Sciatic nerve (tissue), 2 donors: ENCODE data around the gene TXNRD2. TPM values are rescaled to one million over a fixed set of nuclear protein-coding genes. Genes with fewer than 3 reads are reported as not detected.
A peak's percentile ranks its signal among the peaks of the same experiment; 100 is the strongest.

ENCODE experiments used
- ATAC-seq: fragments of 200-7000 bp; cut with Tn5 transposase; one replicate; pipeline ENCODE4 v1.9.1; 2020; ENCODE audit warnings: mild to moderate bottlenecking, moderate library complexity
- DNase-seq: peaks from one replicate; pipeline ENCODE4 v3.0.0-alpha.2; 2020; ENCODE audit warnings: low spot score
- intact Hi-C: fragments of 100-400 bp; cut with DNase I; formaldehyde crosslinking; loops from one replicate; pipeline ENCODE4 v1.14.2; 2022
- total RNA-seq: library from RNA; stranded (reverse); fragmentation: NEBNext Ultra II Directional; extraction: Animal tissue kit (Norgen Biotek cat#: 25700); gene quantifications from one replicate; pipeline ENCODE4 v1.2.1, GENCODE V29; 2021
- donor health status: DM: no; HTN: no; CAD: no.
- donor health status: DM: no; HTN: no; CAD: no.

TXNRD2 gene
- total RNA-seq, 1 donor from 2014 or later: 33.9 TPM

- intact Hi-C loops: no loop called here
- no peak for DNase-seq
- ATAC-seq: no peak
Measured at GRCh38 chr22:19898831-19899567, 42.6 kb downstream of the TXNRD2 start.

- intact Hi-C loops: no loop called here
- ATAC-seq (no peak), DNase-seq (no peak)
Measured at GRCh38 chr22:19898145-19898544, 43.5 kb downstream of the TXNRD2 start.

GRCh38 chr22:19897726-19898125 lies 43.9 kb downstream of the TXNRD2 start:
- ATAC-seq (no peak), DNase-seq (no peak)
- intact Hi-C loops: no loop called here

GRCh38 chr22:19896665-19897355 lies 44.8 kb downstream of the TXNRD2 start:
- intact Hi-C loops: no loop called here
- ATAC-seq: no peak
- DNase-seq: no peak

- no peak for ATAC-seq
- DNase-seq: no peak
- intact Hi-C loops: no loop called here
Measured at GRCh38 chr22:19895160-19895849, 46.3 kb downstream of the TXNRD2 start.

GRCh38 chr22:19893363-19893762 lies 48.3 kb downstream of the TXNRD2 start:
- ATAC-seq (no peak), DNase-seq (no peak)
- intact Hi-C loops: no loop called here

GRCh38 chr22:19892925-19893324 lies 48.7 kb downstream of the TXNRD2 start:
- intact Hi-C loops: no loop called here
- ATAC-seq: no peak
- no peak for DNase-seq

GRCh38 chr22:19892257-19892879 lies 49.2 kb downstream of the TXNRD2 start:
- intact Hi-C loops: no loop called here
- peak; percentile 43 for ATAC-seq
- no peak for DNase-seq

GRCh38 chr22:19891317-19892256 lies 50.0 kb downstream of the TXNRD2 start:
- intact Hi-C loops: no loop called here
- DNase-seq (no peak), ATAC-seq (peak; percentile 31)

GRCh38 chr22:19890502-19891316 lies 50.9 kb downstream of the TXNRD2 start:
- DNase-seq (no peak), ATAC-seq (no peak)
- intact Hi-C loops: no loop called here

GRCh38 chr22:19889951-19890350 lies 51.7 kb downstream of the TXNRD2 start:
- DNase-seq: no peak
- ATAC-seq: no peak
- intact Hi-C loops: no loop called here

GRCh38 chr22:19888131-19888746 lies 53.4 kb downstream of the TXNRD2 start:
- DNase-seq (peak; percentile 28), ATAC-seq (no peak)
- intact Hi-C loops: no loop called here

GRCh38 chr22:19887256-19887985 lies 54.2 kb downstream of the TXNRD2 start:
- ATAC-seq (no peak), DNase-seq (peak; percentile 42)
- intact Hi-C loops: no loop called here

- intact Hi-C loops: no loop called here
- DNase-seq: peak; percentile 61
Measured at GRCh38 chr22:19886605-19887255, 54.9 kb downstream of the TXNRD2 start.

GRCh38 chr22:19885841-19886592 lies 55.6 kb downstream of the TXNRD2 start:
- DNase-seq (peak; percentile 47), ATAC-seq (no peak)

More at GRCh38 chr22:19886605-19887255, 54.9 kb downstream of the TXNRD2 start:
- peak; percentile 47 for ATAC-seq

More at GRCh38 chr22:19885841-19886592, 55.6 kb downstream of the TXNRD2 start:
- intact Hi-C loops: no loop called here
